Activated CD4-positive, alpha-beta T cell treated with anti-CD3 and anti-CD28 coated beads, Interleukin-2, amount 50 U/mL, for 4 hours (primary cell): ENCODE measurements around the gene KRT32.

ENCODE experiments used
- DNase-seq, 2 experiments: peaks; one replicate each; pipeline ENCODE4 v3.0.0-alpha.2; 2020

Gene KRT32

DNA sequence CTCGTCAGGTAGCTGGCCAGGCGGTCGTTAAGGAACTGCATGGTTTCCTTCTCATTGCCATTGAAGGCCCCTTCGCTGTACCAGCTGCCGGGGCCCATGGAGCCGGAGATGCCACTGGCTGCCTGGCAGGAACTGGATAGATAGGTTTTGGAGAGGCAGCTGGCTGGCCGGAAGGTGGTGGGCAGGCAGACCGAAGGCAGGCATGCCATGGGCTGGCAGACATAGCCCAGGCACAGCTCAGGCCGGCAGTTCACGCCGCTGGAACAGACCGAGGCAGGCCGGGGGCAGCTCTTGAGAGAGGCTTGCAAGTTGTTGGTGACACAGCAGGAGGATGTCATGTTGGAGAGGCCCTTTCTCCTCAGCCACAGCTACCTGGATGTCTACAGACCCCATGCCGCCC is at the start of gene KRT32:
Gene KRT32 (minus strand): TSS at position 399 of the 400 bp plus-strand sequence. CDS start 61 bp downstream, at position 338.
- DNase-seq, result no peak

DNA sequence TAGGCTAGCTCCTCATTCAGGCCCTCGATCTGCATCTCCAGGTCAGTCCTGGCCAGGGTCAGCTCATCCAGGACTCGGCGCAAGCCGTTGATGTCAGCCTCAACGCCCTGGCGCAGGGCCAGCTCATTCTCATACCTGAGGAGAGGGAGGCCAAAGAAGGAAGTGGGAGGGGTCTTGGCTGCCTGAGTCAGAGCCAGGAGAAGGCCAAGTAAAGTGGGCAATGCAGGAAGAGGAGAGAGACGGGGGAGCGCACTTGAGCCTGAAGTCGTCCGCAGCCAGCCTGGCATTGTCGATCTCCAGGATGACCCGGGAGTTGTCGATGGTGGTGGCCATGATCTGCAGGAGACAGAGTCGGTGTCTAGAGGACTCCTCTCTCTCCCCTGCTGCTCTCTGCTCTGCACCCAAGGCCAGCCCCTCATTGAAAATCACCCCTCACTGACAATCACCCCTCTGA is 49.7 kb upstream of the KRT32 start:
- no peak for DNase-seq

DNA sequence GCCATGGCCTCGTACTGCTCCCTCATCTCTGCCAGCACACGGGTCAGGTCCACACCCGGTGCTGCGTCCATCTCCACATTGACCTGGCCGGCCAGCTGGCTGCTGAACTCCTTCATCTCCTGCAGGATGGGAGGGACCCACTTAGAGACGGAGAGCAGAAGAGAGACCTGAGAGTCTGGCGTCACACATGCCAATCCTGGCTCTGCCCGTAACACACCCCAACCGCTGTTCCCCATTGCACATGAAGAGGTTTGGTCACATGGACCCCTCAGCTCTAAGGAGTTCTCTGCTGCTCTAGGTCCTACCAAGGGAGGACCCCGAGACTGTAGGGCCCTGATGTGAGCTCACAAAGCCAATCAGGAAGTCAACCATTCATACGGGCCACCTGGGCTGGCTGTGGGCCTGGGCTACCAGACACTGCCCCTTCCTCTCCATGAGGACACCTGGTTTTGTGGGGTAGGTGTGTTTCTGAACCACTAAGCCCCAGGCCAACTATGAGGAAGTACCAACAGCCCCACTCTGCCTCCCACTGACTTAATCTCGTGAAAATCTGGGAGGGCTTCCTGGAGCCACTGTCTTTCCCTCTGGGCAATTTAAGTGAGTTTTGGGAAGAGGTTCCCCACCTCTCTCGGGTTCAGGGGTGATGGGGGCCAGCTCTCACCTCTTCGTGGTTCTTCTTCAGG is 49.1 kb upstream of the KRT32 start:
- no peak for DNase-seq

DNA sequence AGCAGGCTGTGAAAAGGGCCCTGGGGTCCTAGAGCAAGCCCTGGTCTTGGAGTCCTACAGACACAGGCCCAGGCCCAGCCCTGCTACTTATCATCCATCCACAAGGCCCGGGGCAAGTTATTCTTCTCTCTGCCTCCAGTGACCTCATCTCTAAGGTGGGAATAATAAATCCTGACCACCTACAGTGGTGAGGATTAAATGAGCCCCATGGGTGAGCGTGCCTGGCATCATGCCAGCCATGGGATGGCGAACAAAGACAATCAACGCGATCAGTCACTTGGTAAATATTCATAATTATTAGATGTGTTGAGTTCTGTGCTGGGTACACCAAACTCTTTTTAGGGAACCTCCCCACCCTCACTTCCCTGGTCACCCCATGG is 46.0 kb upstream of the KRT32 start:
- DNase-seq, result no peak

DNA sequence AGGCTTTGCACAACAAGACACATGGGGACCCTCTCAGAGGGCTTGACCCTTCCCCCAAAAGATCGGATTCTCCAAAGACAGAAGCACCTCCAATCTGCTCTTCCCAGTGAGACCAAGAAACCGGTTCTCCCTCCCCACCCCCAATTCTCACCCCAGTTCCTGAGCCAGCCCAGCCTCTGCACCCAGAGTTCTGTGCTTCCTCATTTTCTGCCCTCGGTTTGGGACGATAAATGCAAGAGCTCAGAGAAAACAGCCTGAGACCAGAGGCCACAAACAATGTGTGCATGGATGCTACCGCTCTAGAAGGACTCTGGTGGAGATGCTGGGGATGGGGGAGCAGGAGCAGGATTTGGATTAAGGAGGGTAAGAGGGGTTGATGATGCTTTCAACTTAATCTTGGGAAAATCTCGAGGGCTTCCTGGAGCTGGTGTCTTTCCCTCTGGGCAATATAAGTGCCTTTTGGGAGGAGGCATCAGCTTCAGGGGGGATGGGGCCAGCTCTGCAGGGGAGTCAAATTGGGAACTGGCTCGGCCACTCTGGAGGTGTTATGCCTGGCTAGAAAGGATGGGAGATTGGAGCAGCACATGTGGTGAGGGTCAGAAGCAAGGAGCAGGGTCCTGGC is 45.5 kb upstream of the KRT32 start:
- DNase-seq, result no peak

DNA sequence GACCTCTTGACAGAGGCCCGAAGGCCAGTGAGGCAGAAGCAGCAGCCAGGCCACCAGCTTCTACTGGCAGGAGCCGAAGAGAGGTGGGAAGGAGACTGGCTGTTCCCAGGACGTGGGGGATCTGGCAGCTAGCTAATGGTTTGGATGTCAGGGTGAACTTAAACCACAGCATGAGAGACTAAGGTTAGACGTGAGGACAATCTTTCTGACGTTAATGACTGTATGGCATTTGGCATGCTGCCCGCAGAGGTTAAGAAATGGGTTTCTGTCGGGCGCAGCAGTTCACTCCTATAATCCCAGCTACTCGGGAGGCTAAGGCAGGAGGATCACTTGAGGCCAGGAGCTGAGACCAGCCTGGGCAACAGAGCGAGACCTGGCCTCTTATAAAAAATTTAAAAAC is 44.5 kb upstream of the KRT32 start:
- no peak for DNase-seq

DNA sequence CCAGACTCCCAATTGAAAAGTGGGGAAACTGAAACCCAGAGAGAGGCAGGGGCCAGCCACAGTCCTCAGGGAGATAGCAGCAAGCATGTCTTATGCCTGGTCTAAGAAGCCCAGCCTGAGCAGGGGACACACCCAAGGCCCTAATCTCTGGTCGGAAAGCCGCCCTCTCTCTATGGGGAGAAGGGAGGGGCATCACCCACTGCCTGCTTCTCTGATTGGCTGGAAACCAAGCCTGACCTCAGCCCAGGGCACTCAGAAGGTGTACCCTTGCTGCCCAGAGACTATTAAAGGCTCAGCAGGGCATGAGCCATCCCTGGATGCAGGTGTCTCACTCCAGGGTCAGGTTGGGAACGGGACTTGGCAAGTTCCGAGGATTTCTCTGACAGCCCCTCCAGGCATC is 43.9 kb upstream of the KRT32 start:
- DNase-seq, result no peak

DNA sequence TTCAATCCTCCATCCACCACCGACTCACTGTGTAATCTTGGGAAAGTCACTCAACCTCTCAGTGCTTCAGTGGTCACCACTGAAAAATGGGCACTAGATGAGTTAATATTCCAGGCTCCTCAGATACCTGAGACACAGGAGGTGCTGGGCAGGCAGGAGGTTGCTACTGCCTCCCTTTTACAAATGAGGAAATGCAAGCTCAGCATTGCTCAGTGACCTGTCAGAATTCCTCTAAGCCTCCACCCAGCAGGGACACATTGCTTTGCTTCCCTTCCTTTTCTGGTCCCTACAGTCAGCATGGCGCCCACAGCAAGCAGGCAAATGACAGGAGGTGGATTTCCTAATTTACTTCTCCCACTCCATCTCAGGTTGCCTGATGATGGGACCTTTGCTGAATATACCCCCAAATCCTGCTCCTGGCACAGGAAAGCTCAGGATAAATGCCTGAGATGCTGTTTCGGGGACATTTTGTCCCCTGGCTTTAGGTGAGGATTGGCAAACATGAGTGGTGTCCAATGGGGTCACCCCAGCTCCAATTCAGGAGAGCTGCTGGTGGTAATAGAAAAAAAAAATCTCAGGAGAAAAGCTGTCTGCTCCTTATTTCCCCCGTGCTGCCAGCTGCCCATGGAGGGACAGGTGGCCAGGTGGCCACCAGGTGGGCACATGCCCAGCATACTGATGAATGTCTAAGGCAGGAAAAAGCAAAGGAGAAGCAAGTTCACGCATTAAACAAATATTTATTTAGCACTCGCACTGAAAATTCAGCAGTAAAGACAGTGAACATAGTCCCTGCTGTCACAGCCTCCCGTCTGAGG is 43.3 kb upstream of the KRT32 start:
- no peak for DNase-seq

DNA sequence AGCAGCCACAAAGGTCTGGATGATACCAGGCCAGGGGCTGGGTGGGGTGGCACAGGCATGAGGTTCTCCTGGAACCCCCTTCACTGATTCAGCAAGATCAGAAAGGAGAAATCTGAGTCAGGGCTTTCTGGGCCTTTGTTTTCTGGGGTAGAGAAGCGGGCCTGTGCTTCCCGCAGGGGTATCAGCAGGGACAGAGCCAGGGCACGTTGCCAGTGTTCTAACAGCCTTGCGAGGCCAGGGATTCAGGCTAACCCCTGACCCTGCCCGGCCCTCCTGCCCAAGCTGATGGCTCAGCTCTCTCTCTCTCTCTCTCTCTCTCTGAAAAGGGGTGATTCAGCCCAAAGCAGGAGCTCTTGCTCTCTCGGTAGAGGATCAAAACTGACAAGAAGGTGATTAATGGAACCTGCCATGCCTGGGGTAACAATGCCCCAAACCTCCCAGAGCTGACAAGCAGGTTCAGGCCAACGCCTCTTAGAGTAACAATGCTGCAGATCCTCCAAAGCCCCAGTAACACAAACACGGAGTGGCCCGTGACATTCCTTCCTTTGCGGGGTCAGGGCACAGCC is 40.2 kb upstream of the KRT32 start:
- no peak for DNase-seq

DNA sequence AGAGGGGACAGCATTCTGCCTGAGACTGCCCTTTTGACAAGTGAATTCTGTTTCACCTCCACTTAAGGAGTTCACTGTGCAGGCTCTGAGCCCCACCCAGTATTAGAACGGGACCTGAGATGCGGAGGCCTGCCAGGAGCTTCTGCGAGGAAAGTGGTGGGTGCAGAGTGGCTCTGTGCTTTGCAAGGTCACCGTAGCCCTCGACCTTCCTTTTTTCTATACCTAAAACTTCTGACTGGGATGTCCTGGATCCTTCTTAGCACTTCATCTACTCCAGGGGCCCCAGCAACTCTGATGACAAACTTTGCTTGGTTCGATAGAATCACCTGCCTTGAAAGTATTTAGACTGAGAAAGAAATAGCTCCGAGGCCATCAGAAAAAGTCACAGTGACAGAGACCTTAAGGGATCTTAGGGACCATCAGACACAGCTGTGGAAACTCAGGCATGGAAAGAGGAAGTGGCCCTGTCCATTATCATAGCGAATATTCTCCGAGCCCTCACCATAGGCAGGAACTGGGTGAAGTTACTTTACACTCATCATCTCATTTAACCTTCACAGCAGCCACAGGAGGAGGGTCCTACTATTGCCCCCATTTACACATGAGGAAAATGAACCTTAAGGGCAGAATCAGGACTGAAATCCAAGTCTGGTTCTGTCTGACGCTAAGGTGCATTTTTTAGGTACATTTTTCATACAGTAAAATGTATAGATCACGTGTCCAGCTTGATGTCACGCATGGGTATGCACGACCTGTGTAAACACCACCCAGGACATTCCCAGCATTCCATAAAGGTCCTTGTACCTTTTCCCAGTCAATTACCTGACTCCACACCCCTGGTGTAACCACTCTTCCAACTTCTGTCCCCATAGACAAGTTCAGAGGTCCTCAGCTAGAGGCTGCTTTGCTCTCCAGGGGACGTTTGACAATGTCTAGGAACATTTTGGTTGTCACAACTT is 38.9 kb upstream of the KRT32 start:
- DNase-seq, result no peak

DNA sequence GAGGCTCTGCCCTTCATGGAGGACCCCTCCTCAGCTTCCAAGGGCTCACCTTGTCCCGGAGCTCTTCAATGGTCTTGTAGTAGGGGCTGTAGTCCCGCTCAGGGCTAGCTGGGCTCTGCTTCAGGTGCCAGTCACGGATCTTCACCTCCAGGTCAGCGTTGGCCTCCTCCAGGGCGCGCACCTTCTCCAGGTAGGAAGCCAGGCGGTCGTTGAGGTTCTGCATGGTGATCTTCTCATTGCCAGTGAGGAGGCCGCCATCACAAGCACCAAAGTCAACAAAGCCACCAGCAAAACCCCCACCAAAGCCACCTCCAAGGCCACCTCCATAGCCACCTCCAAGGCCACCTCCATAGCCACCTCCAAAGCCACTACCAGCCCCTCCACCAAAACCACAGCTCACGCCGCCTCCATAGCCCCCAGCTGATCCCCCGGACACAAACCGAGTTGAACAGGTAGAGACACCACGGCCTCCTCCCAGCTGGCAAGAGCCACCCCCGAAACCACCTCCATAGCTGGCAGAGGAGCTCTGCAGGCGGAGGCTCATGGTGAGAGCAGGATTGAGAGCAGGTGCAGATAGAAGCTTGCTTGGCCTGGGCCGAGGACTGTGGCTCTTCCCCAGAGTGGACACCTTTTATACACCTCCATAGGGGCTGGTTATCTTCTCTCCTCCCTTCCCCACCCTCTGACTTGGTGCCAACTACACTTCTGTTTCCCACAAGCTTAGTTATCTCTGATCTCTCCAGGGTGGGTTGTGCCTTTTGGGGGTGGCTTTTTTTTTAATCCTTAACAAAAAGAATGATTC is 38.0 kb upstream of the KRT32 start, which contains the start of gene KRT13:
Gene KRT13 (minus strand): TSS at position 606 of the 802 bp plus-strand sequence. CDS start 62 bp downstream, at position 544.
- no peak for DNase-seq

DNA sequence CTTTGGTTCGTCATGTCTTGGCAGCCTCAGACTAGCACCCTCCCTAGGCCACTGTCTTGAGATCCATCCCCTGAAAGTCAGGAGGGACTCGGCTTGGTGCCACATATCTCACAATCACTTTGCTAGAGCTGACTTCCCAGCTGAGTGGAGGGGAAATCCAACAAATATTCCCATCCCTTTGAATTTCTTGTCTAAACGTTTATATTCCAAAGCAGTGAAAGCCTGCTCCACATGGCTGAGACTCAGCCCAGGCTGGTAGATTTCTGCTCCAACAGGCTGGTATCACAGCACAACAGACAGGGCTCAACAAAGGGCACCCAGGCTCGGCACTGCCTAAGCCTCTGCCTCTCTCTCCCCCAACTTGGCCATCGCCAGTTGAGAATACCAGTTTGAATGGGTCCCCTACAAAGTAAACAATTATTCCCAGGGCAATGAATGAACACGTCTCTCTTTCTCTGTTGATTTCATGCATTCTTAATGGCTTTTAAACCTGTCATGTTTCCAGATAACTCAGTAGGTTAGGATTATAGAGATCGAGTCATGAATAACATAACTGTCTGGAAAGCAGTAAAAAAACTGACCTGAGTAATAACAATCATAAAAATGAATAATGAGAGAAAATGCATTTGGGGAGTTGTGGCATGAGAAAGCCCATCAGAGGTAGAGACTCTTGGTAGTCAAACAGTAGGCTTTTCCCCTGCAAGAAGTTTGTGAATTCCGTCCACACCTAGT is 37.2 kb upstream of the KRT32 start:
- DNase-seq, result no peak

DNA sequence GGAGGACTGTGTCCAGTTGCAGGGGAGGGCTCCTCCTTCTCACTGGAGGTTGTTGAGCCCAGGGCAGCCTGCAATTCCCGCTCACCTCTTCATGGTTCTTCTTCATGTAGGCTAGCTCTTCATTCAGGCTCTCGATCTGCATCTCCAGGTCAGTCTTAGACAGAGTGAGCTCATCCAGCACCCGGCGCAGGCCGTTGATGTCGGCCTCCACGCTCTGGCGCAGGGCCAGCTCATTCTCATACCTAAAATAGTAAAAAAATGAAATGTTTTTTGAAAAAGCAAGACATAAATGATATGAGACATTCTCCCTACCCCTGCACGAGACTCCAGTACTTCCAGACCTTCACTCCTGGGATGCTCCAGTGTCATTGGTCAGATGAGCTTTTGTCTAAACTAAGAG is 36.0 kb upstream of the KRT32 start:
- DNase-seq, result no peak

DNA sequence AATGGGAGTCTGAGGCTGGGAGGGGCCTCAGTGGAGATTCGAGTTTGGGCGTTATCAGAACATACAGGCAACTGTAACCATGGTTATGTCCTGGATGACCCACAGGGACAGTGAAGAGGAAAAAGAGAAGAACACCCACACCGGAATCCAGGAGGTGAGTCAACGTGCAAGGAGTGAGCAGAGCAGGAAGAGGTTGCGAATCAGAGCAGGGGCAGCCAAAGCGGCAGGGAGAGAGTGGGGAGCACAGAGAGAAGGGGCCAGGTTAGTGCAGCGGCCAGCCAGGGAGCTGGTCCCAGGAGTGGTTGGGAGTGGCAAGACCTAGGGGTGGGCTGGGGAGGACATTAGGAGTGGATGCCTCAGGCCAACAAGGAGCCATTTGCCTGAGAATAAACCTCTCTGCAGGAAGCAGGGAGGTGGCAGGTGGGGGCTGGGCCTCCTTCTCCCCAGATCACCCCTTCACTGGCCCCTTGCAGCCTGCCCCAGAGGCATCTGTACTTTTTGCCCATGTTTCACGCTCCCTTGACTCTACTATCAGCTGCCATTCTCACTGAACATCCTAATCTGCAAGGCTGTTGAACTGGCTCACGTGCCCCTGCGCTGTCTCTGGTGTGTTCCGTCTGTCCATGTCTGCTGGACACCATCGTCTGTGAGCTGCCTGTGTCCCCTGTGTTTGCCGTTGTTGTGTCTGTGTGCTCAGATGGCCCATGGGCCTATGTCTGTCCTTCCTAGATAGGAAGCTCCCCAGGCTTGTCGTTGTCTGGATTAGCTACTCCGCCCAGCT is 33.1 kb upstream of the KRT32 start:
- DNase-seq, result no peak

DNA sequence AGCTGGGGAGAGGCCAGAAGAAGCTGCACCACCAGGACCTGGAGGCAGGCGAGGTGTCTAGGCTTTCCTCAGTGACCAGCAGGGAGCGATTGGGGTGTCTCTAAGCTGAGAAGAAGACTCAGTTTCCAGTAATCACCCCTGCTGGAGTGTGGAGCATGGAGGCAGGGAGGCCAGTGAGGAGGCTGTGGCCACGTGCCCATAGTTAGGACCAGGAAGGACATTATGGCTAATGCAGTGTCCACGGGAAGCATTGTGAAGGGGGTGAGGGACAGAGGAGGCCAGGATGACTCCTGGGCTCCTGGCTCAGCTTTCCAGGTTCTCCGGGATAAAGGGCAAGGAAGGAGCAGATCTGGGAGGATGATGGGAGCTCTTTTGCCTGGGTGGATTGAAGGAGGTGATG is 32.5 kb upstream of the KRT32 start:
- no peak for DNase-seq

DNA sequence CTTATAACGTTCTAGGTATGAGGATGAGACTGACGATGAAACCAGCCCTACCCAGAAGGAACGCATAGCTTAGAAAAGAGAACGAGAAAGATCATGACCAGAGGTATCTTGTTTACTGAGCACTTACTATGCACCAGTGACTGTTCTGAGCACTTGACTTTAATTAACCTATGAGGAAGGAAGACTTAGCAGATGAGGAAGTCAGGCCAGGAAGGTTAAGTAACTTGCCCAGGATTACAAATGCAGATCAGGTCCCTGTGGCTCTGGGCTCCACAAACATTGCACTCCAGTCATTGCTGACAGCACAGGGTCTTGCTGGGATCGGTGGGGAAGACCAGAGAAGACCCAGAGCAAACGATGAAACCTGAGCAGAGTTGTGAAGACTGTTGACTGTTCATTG is 31.1 kb upstream of the KRT32 start:
- no peak for DNase-seq

DNA sequence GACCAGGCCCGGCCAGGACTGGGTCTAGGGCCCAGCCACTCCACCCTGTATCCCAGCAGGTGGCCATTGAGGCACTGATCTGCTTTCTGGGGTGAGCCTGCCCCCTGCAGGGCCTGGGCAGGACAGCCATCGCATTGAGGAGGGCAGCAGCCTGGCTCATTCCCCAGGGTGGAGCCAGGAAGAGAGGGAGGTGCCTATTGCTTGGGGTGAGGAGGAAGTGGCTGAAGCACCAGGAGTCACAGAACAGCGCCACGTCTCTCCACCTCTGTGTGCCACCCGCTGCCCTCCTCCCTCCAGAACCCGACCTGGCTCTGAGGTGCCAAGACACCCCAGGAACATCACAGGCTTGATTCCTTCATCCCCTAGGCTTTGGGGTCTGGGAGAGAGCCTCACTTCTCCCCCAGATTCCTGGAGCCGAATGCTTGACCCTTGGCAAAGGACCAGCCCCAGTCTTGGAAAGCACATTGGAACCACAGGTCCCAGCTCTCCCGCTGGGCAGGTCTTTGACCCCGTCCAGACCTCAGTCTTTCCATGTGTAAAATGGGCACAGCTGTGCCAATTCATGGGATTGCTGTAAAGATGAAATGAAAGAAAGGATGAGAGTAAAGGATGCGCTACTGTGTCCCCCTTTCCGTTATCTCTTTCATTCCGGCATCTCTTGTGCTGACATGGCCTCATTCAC is 29.8 kb upstream of the KRT32 start:
- peak; percentile 27 to 31 for DNase-seq

DNA sequence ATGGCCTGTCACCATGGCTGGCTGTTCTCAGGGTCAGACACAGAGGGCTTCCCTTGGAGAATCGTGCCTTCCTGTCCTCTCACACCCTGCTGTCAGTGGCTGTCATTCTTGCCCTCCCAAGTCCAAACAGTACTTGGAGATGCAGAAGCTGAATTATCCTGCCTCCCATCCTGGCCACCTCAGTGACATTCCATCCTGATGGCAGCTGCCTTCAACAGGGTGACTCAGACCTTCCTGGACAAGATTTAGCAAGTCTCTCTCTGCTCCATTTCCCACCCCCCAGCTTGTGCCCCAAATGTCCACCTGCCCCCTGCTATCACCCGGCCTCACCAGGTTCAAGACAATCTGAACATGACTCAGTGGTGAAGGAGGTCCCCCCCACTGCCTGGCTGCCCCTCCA is 27.3 kb upstream of the KRT32 start:
- no peak for DNase-seq

DNA sequence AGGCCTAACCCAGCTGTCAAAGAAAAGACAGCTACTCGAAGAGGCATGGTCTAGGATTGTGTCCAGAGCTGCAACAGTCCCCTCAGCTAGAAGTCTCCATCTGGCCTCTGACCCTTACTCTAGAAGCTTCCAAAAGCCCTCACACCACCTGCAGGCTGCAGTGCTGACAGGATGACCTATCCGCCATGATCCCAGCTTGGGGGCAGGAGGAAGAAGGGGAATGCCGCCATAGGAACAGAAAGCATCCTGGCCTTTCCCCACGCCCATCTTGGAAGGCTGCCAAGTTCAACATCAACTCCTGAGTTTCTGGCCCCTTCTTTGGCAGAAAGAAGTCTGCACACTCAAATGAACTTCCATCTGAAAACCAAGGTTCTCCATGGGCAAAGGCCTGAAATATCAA is 25.6 kb upstream of the KRT32 start:
- no peak for DNase-seq
